ENCODE data around the gene MICA. TPM values are rescaled to one million over a fixed set of nuclear protein-coding genes. Genes with fewer than 3 reads are reported as not detected.

MICA gene
- total and polyA plus RNA-seq, 4 donors, result 3.2 to 9.1 (median 4.2) TPM

DNA sequence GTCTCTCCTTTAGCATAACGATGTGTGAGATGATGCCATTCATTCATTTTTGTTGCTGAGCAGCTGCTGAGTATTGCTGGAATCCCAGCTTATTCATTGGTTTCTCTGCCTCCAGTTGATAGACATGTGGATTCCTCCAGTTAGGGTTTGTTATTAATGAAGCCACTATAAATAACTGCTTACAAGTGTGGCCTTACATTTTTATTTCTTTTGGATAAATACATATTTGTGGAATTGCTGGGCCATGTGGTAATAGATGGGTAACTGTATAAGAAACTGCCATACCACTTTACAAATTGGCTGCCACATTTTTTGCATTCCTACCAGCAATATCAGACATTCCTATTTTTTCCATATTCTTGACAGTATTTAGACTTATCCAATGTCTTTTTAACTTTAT is 43.8 kb upstream of the MICA start:
- peaks cover 3 to 15% (median 10%) of the 10 kb centered on the region in 4 donors for H3K4me1 ChIP-seq (ENCODE audit: control insufficient read depth in 4 of 4, insufficient read depth in 4 of 4, low read length in 3 of 4)
- 84% methylated on average over 1 of the region's 1 CpG for WGBS

DNA sequence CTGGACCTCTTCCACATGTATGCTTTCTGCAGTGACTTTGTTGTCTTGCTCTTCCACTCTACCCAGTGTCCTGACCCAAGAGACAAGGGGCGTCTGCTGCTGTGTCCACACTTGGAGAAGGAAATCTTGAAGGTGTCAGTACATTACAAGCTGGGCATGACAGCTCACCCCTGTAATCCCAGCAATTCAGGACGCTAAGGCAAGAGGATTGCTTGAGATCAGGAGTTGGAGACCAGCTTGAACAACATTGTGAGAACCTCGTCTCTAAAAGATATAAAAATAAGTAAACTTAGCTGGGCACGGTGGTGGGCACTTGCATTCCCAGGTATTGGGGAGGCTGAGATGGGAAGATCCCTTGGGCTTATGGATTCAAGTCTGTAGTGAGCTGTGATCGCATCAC is 40.6 kb upstream of the MICA start:
- Histone ChIP-seq H3K27me3 (ENCODE audit: control insufficient read depth in 4 of 4, insufficient read depth in 4 of 4, low read length in 3 of 4) (no peaks in the 10 kb centered on the region), H3K36me3 (ENCODE audit: control insufficient read depth in 4 of 4, insufficient read depth in 3 of 4, low read depth in 1 of 4, low read length in 3 of 4) (no peaks in the 10 kb centered on the region), H3K9ac (ENCODE audit: low read depth in 1 of 2, low read length in 2 of 2) (no peak overlapping the region), H3K4me1 (ENCODE audit: control insufficient read depth in 4 of 4, insufficient read depth in 4 of 4, low read length in 3 of 4) (peaks cover 0 to 10% (median 7%) of the 10 kb centered on the region in 4 donors), H3K4me3 (ENCODE audit: low read depth in 1 of 3, low read length in 3 of 3) (no peak overlapping the region), H3K9me3 (ENCODE audit: control insufficient read depth in 4 of 4, low read length in 3 of 4) (no peaks in the 10 kb centered on the region), H3K27ac (ENCODE audit: low read depth in 1 of 2, low read length in 2 of 2) (no peak overlapping the region)
- WGBS, result 54% methylated on average over 5 of the region's 5 CpGs
- DNase-seq (ENCODE audit: low spot score), result no peak
- TF ChIP-seq YY1 (IDR thresholded peaks at IDR 0.05) (no peak), TAF1 (conservative IDR thresholded peaks at IDR 0.05) (no peak), REST (IDR thresholded peaks at IDR 0.05) (no peak), JUND (IDR thresholded peaks at IDR 0.05) (no peak), FOXA2 (IDR thresholded peaks at IDR 0.05) (no peak), RXRA (IDR thresholded peaks at IDR 0.05) (no peak), ATF3 (IDR thresholded peaks at IDR 0.05) (no peak), FOXA1 (IDR thresholded peaks at IDR 0.05) (no peak), RAD21 (IDR thresholded peaks at IDR 0.05) (no peak)
- TF ChIP-seq, protein P1, sequence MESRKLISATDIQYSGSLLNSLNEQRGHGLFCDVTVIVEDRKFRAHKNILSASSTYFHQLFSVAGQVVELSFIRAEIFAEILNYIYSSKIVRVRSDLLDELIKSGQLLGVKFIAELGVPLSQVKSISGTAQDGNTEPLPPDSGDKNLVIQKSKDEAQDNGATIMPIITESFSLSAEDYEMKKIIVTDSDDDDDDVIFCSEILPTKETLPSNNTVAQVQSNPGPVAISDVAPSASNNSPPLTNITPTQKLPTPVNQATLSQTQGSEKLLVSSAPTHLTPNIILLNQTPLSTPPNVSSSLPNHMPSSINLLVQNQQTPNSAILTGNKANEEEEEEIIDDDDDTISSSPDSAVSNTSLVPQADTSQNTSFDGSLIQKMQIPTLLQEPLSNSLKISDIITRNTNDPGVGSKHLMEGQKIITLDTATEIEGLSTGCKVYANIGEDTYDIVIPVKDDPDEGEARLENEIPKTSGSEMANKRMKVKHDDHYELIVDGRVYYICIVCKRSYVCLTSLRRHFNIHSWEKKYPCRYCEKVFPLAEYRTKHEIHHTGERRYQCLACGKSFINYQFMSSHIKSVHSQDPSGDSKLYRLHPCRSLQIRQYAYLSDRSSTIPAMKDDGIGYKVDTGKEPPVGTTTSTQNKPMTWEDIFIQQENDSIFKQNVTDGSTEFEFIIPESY (IDR thresholded peaks at IDR 0.05), result no peak
- TF ChIP-seq, protein P2, sequence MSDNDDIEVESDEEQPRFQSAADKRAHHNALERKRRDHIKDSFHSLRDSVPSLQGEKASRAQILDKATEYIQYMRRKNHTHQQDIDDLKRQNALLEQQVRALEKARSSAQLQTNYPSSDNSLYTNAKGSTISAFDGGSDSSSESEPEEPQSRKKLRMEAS (IDR thresholded peaks at IDR 0.05), result no peak

More for the DNA sequence above, 43.8 kb upstream of the MICA start:
- Histone ChIP-seq H3K27ac (ENCODE audit: low read depth in 1 of 2, low read length in 2 of 2) (no peak overlapping the region), H3K27me3 (ENCODE audit: control insufficient read depth in 4 of 4, insufficient read depth in 4 of 4, low read length in 3 of 4) (no peaks in the 10 kb centered on the region), H3K9me3 (ENCODE audit: control insufficient read depth in 4 of 4, low read length in 3 of 4) (no peaks in the 10 kb centered on the region), H3K9ac (ENCODE audit: low read depth in 1 of 2, low read length in 2 of 2) (no peak overlapping the region), H3K36me3 (ENCODE audit: control insufficient read depth in 4 of 4, insufficient read depth in 3 of 4, low read depth in 1 of 4, low read length in 3 of 4) (peaks cover 0 to 7% (median 2%) of the 10 kb centered on the region in 4 donors), H3K4me3 (ENCODE audit: low read depth in 1 of 3, low read length in 3 of 3) (no peak overlapping the region)
- no peak for TF ChIP-seq REST (IDR thresholded peaks at IDR 0.05)
- DNase-seq (ENCODE audit: low spot score), result no peak

All from liver (tissue), 9 donors.